Neural progenitor cell (in vitro differentiated cells): Measurements from ENCODE around the gene HLA-DMA. TPM values are rescaled to one million over a fixed set of nuclear protein-coding genes. Genes with fewer than 3 reads are reported as not detected.

Source experiments
- DNase-seq: peaks from one replicate; pipeline ENCODE4 v3.0.0-alpha.2; 2016; ENCODE audit warnings: low spot score
- H2AFZ ChIP-seq: fragments of 200-600 bp; sonication (generic); replicated peaks from 2 replicates; pipeline ENCODE4 v1.6.1; 2016; ENCODE audit warnings: antibody characterized with exemption
- H3F3A ChIP-seq: fragments of 200-600 bp; sonication (generic); 2 replicates; pipeline ENCODE4 v1.6.1; 2016; ENCODE audit warnings: antibody characterized with exemption, low read depth
- H3K27ac ChIP-seq: fragments of 200-600 bp; sonication (generic); 2 replicates; pipeline ENCODE4 v1.5.1; 2016; ENCODE audit warnings: mild to moderate bottlenecking
- H3K27me3 ChIP-seq: fragments of 200-600 bp; sonication (generic); 2 replicates; pipeline ENCODE4 v1.6.1; 2016; ENCODE audit warnings: mild to moderate bottlenecking, moderate library complexity
- H3K36me3 ChIP-seq: fragments of 200-600 bp; sonication (generic); 2 replicates; pipeline ENCODE4 v1.5.1; 2016
- H3K4me1 ChIP-seq: fragments of 200-600 bp; sonication (generic); 2 replicates; pipeline ENCODE4 v1.6.1; 2016; ENCODE audit warnings: mixed run types
- H3K4me2 ChIP-seq: fragments of 200-600 bp; sonication (generic); 2 replicates; pipeline ENCODE4 v1.6.1; 2016
- H3K4me3 ChIP-seq: fragments of 200-600 bp; sonication (generic); 2 replicates; pipeline ENCODE4 v1.5.1; 2016
- H3K79me2 ChIP-seq: fragments of 200-600 bp; sonication (generic); 2 replicates; pipeline ENCODE4 v1.6.1; 2016; ENCODE audit warnings: low read depth
- H3K9ac ChIP-seq: fragments of 200-600 bp; sonication (generic); 2 replicates; pipeline ENCODE4 v1.6.1; 2016
- H3K9me3 ChIP-seq: fragments of 200-600 bp; sonication (generic); 2 replicates; pipeline ENCODE4 v1.5.1; 2016; ENCODE audit warnings: low read depth
- H4K20me1 ChIP-seq: fragments of 200-600 bp; sonication (generic); 2 replicates; pipeline ENCODE4 v1.6.1; 2016; ENCODE audit warnings: low read depth
- H3K27ac Mint-ChIP-seq: 3 replicates; pipeline ENCODE4 v1.8.0; 2021; ENCODE audit warnings: mixed read lengths
- H3K27me3 Mint-ChIP-seq: 2 replicates; pipeline ENCODE4 v1.8.0; 2022; ENCODE audit warnings: low read depth, mild to moderate bottlenecking, inconsistent platforms, moderate library complexity, mixed read lengths; ENCODE audit not compliant: insufficient read depth
- H3K36me3 Mint-ChIP-seq: 3 replicates; pipeline ENCODE4 v1.8.0; 2021; ENCODE audit warnings: mixed read lengths
- H3K4me1 Mint-ChIP-seq: 3 replicates; pipeline ENCODE4 v1.8.0; 2021; ENCODE audit warnings: mixed read lengths
- H3K4me3 Mint-ChIP-seq: 3 replicates; pipeline ENCODE4 v1.8.0; 2021; ENCODE audit warnings: mild to moderate bottlenecking, moderate library complexity, mixed read lengths
- H3K9me3 Mint-ChIP-seq: 3 replicates; pipeline ENCODE4 v1.8.0; 2020; ENCODE audit warnings: mixed read lengths
- CTCF ChIP-seq: fragments of 200-600 bp; sonication (generic); IDR thresholded peaks from 2 replicates; pipeline ENCODE4 v1.5.1; 2017; ENCODE audit warnings: antibody characterized with exemption, mild to moderate bottlenecking
- EZH2 ChIP-seq: fragments of 200-600 bp; sonication (generic); IDR thresholded peaks from 2 replicates; pipeline ENCODE4 v1.6.1; 2017; ENCODE audit warnings: antibody characterized with exemption, mild to moderate bottlenecking, moderate library complexity
- EZH2phosphoT487 ChIP-seq: fragments of 200-600 bp; sonication (generic); IDR thresholded peaks from 2 replicates; pipeline ENCODE4 v1.6.1; 2017; ENCODE audit warnings: antibody characterized with exemption
- total RNA-seq: library from RNA; depleted of rRNA; stranded (reverse); fragments of >200 nt; gene quantifications from 2 replicates; pipeline ENCODE4 v1.2.3, GENCODE V29; 2015; ENCODE audit warnings: low replicate concordance

Gene HLA-DMA
- total RNA-seq, 1 donor from 2014 or later: 11.9 TPM

GRCh38 chr6:32976334-32977069, 23.6 kb upstream of the HLA-DMA start:
- H3K27me3 ChIP-seq: no peaks in the 10 kb centered on the region
- Mint-ChIP-seq H3K4me3 (peak overlapping the region; percentile 94), H3K36me3 (peaks cover 77% of the 10 kb centered on the region), H3K27me3 (peaks cover 16% of the 10 kb centered on the region), H3K9me3 (no peaks in the 10 kb centered on the region), H3K4me1 (peaks cover 32% of the 10 kb centered on the region), H3K27ac (no peak overlapping the region)
- no peak overlapping the region for H3K27ac ChIP-seq
- H2AFZ ChIP-seq: no peak overlapping the region
- no peak overlapping the region for H3K9ac ChIP-seq
- TF ChIP-seq EZH2: no peak
- no peak for TF ChIP-seq EZH2phosphoT487
- TF ChIP-seq CTCF: no peak
- H3K4me2 ChIP-seq: no peak overlapping the region
- H3K9me3 ChIP-seq: no peaks in the 10 kb centered on the region
- H3K79me2 ChIP-seq: peaks cover 88% of the 10 kb centered on the region
- H3K4me1 ChIP-seq: peaks cover 12% of the 10 kb centered on the region
- peaks cover 94% of the 10 kb centered on the region for H3F3A ChIP-seq
- no peak for DNase-seq
- H3K4me3 ChIP-seq: no peak overlapping the region
- peaks cover 55% of the 10 kb centered on the region for H3K36me3 ChIP-seq
- peaks cover 93% of the 10 kb centered on the region for H4K20me1 ChIP-seq

GRCh38 chr6:32975886-32976285, 23.0 kb upstream of the HLA-DMA start:
- no peak overlapping the region for H3K9ac ChIP-seq
- H3K79me2 ChIP-seq: peaks cover 89% of the 10 kb centered on the region
- H4K20me1 ChIP-seq: peaks cover 87% of the 10 kb centered on the region
- DNase-seq: no peak
- H3F3A ChIP-seq: peaks cover 94% of the 10 kb centered on the region
- Mint-ChIP-seq H3K27ac (no peak overlapping the region), H3K4me1 (peaks cover 32% of the 10 kb centered on the region), H3K4me3 (peak overlapping the region; percentile 94), H3K9me3 (no peaks in the 10 kb centered on the region), H3K27me3 (peaks cover 21% of the 10 kb centered on the region), H3K36me3 (peaks cover 78% of the 10 kb centered on the region)
- H3K4me1 ChIP-seq: peaks cover 12% of the 10 kb centered on the region
- H3K9me3 ChIP-seq: no peaks in the 10 kb centered on the region
- H3K4me3 ChIP-seq: peak overlapping the region; percentile 95
- H3K4me2 ChIP-seq: peak overlapping the region; percentile 100
- TF ChIP-seq EZH2 (no peak), CTCF (no peak), EZH2phosphoT487 (no peak)
- no peak overlapping the region for H3K27ac ChIP-seq
- no peaks in the 10 kb centered on the region for H3K27me3 ChIP-seq
- H3K36me3 ChIP-seq: peaks cover 55% of the 10 kb centered on the region
- no peak overlapping the region for H2AFZ ChIP-seq

GRCh38 chr6:32974541-32975308, 21.8 kb upstream of the HLA-DMA start:
- Histone ChIP-seq H3K79me2 (peaks cover 91% of the 10 kb centered on the region), H3K4me3 (peak overlapping the region; percentile 95), H3K4me2 (peak overlapping the region; percentile 100), H3K9me3 (no peaks in the 10 kb centered on the region), H3K27ac (no peak overlapping the region), H3F3A (peaks cover 94% of the 10 kb centered on the region), H3K4me1 (peaks cover 12% of the 10 kb centered on the region), H4K20me1 (peaks cover 76% of the 10 kb centered on the region), H2AFZ (no peak overlapping the region), H3K36me3 (peaks cover 48% of the 10 kb centered on the region), H3K9ac (peak overlapping the region; percentile 96), H3K27me3 (no peaks in the 10 kb centered on the region)
- TF ChIP-seq EZH2phosphoT487 (no peak), EZH2 (no peak), CTCF (no peak)
- Mint-ChIP-seq H3K36me3 (peaks cover 66% of the 10 kb centered on the region), H3K4me3 (peak overlapping the region; percentile 94), H3K9me3 (no peaks in the 10 kb centered on the region), H3K4me1 (peaks cover 32% of the 10 kb centered on the region), H3K27me3 (peaks cover 16% of the 10 kb centered on the region), H3K27ac (no peak overlapping the region)
- no peak for DNase-seq
